ENCODE measurements around the gene NEK9. TPM values are rescaled to one million over a fixed set of nuclear protein-coding genes. Genes with fewer than 3 reads are reported as not detected.
A peak's percentile ranks its signal among the peaks of the same experiment; 100 is the strongest.

Gene NEK9
- total and polyA plus RNA-seq, 12 donors: 26.9 to 138 (median 110) TPM

- no peaks in the 10 kb centered on the region for H3K27me3 ChIP-seq
- H3K36me3 ChIP-seq: peaks cover 0 to 26% (median 0%) of the 10 kb centered on the region in 9 donors
- WGBS, 2 donors: 78 to 83% methylated on average over 2 of the region's 2 CpGs
- DNase-seq: no peak
- H3K4me1 ChIP-seq: peaks cover 0 to 81% (median 45%) of the 10 kb centered on the region in 9 donors
- no peak for ATAC-seq
- intact Hi-C loops (cut with DNase I): loop anchor here in 3 of 10 donors (1.0 to 10.0 kb wide), 3 partner anchors 32 to 116 kb away; no protein-coding TSS in a partner anchor
- H3K9me3 ChIP-seq: no peaks in the 10 kb centered on the region
- no peak overlapping the region for H3K4me3 ChIP-seq
- TF ChIP-seq CTCF (IDR thresholded peaks at IDR 0.05): no peak
- peak overlapping the region in 2 of 10 donors; percentile 3 to 56 for H3K27ac ChIP-seq
Measured at GRCh38 chr14:75141062-75141461, 14.2 kb upstream of the NEK9 start.

- DNase-seq (no peak), ATAC-seq (no peak)
- 91 to 95% methylated on average over 2 of the region's 2 CpGs for WGBS, 2 donors
- Histone ChIP-seq H3K27ac (peak overlapping the region in 1 of 10 donors; percentile 56), H3K4me1 (peaks cover 0 to 77% (median 42%) of the 10 kb centered on the region in 9 donors), H3K27me3 (no peaks in the 10 kb centered on the region), H3K36me3 (peaks cover 0 to 29% (median 1%) of the 10 kb centered on the region in 9 donors), H3K9me3 (no peaks in the 10 kb centered on the region), H3K4me3 (no peak overlapping the region)
- no peak for TF ChIP-seq CTCF (IDR thresholded peaks at IDR 0.05)
- intact Hi-C loops (cut with DNase I): loop anchor here in 3 of 10 donors (1.0 to 10.0 kb wide), 3 partner anchors 33 to 117 kb away; no protein-coding TSS in a partner anchor
Measured at GRCh38 chr14:75140620-75141019, 13.8 kb upstream of the NEK9 start.

- DNase-seq: no peak
- H3K4me1 ChIP-seq: peaks cover 0 to 62% (median 29%) of the 10 kb centered on the region in 9 donors
- no peak overlapping the region for H3K4me3 ChIP-seq
- H3K9me3 ChIP-seq: no peaks in the 10 kb centered on the region
- 97 to 98% methylated on average over 2 of the region's 2 CpGs for WGBS, 2 donors
- intact Hi-C loops (cut with DNase I): loop anchor here in 2 of 10 donors (5.0 to 10.0 kb wide), 2 partner anchors 353 to 356 kb away; no protein-coding TSS in a partner anchor
- no peak for TF ChIP-seq CTCF (IDR thresholded peaks at IDR 0.05)
- H3K36me3 ChIP-seq: peaks cover 0 to 29% (median 15%) of the 10 kb centered on the region in 9 donors
- peak overlapping the region in 5 of 10 donors; percentile 24 to 65 (median 38) for H3K27ac ChIP-seq
- ATAC-seq: no peak
- no peaks in the 10 kb centered on the region for H3K27me3 ChIP-seq
Measured at GRCh38 chr14:75139185-75139584, 12.3 kb upstream of the NEK9 start.

GRCh38 chr14:75138492-75138891 is 11.6 kb upstream of the NEK9 start:
- ATAC-seq: peak in 6 of 8 donors; percentile 35 to 65 (median 43)
- Histone ChIP-seq H3K4me1 (peaks cover 0 to 55% (median 22%) of the 10 kb centered on the region in 9 donors), H3K36me3 (peaks cover 0 to 31% (median 22%) of the 10 kb centered on the region in 9 donors), H3K4me3 (no peak overlapping the region), H3K27ac (peak overlapping the region in 6 of 10 donors; percentile 2 to 65 (median 35)), H3K27me3 (no peaks in the 10 kb centered on the region), H3K9me3 (peaks cover 0 to 5% (median 0%) of the 10 kb centered on the region in 11 donors)
- intact Hi-C loops (cut with DNase I): loop anchor here in 2 of 10 donors (5.0 to 10.0 kb wide), 2 partner anchors 354 to 356 kb away; no protein-coding TSS in a partner anchor
- DNase-seq: no peak
- no peak for TF ChIP-seq CTCF (IDR thresholded peaks at IDR 0.05)
- WGBS, 2 donors: 35 to 56% methylated on average over 1 of the region's 1 CpG
